Parathyroid adenoma (tissue), 2 donors: Measurements from ENCODE around the gene MS4A15.

Experiments
- H2AFZ ChIP-seq: fragments of 300-600 bp; sonication (generic); one replicate; pipeline ENCODE4 v1.7.0; 2017; ENCODE audit warnings: antibody characterized with exemption, mild to moderate bottlenecking
- H3K27ac ChIP-seq: fragments of 300-600 bp; sonication (generic); one replicate; pipeline ENCODE4 v1.7.0; 2017
- H3K27me3 ChIP-seq: fragments of 300-600 bp; sonication (generic); one replicate; pipeline ENCODE4 v1.7.0; 2017; ENCODE audit warnings: low read length; ENCODE audit not compliant: control insufficient read depth, insufficient read depth
- H3K36me3 ChIP-seq: fragments of 300-600 bp; sonication (generic); one replicate; pipeline ENCODE4 v1.7.0; 2017; ENCODE audit warnings: low read length; ENCODE audit not compliant: control insufficient read depth, insufficient read depth
- H3K4me1 ChIP-seq: fragments of 300-600 bp; sonication (generic); one replicate; pipeline ENCODE4 v1.7.0; 2017; ENCODE audit warnings: control low read depth
- H3K4me2 ChIP-seq: fragments of 300-600 bp; sonication (generic); one replicate; pipeline ENCODE4 v1.7.0; 2017; ENCODE audit warnings: low read length
- H3K4me3 ChIP-seq: fragments of 300-600 bp; sonication (generic); one replicate; pipeline ENCODE4 v1.7.0; 2017; ENCODE audit warnings: low read depth, low read length
- H3K79me2 ChIP-seq: fragments of 300-600 bp; sonication (generic); one replicate; pipeline ENCODE4 v1.7.0; 2017; ENCODE audit warnings: control low read depth
- H3K9ac ChIP-seq: fragments of 300-600 bp; sonication (generic); one replicate; pipeline ENCODE4 v1.7.0; 2017; ENCODE audit warnings: mild to moderate bottlenecking
- H3K9me3 ChIP-seq: fragments of 300-600 bp; sonication (generic); one replicate; pipeline ENCODE4 v1.7.0; 2017; ENCODE audit warnings: low read length; ENCODE audit not compliant: control insufficient read depth
- CTCF ChIP-seq: fragments of 300-600 bp; sonication (generic); IDR thresholded peaks from one replicate; pipeline ENCODE4 v1.7.0; 2017; ENCODE audit warnings: antibody characterized with exemption, mild to moderate bottlenecking
- donor health status: primary hyperparathyroidism.

Gene MS4A15

GRCh38 chr11:60769811-60770210 is 13.1 kb downstream of the MS4A15 start:
- Histone ChIP-seq H3K9ac (no peak overlapping the region), H3K79me2 (no peaks in the 10 kb centered on the region), H3K36me3 (no peaks in the 10 kb centered on the region), H3K9me3 (no peaks in the 10 kb centered on the region), H3K27me3 (no peaks in the 10 kb centered on the region), H3K4me1 (no peaks in the 10 kb centered on the region), H3K4me2 (no peak overlapping the region), H2AFZ (no peak overlapping the region), H3K4me3 (no peak overlapping the region), H3K27ac (no peak overlapping the region)
- no peak for TF ChIP-seq CTCF

- no peaks in the 10 kb centered on the region for H3K9me3 ChIP-seq
- no peak overlapping the region for H2AFZ ChIP-seq
- no peaks in the 10 kb centered on the region for H3K36me3 ChIP-seq
- H3K79me2 ChIP-seq = no peaks in the 10 kb centered on the region
- TF ChIP-seq CTCF = no peak
- H3K4me2 ChIP-seq = no peak overlapping the region
- no peaks in the 10 kb centered on the region for H3K4me1 ChIP-seq
- no peak overlapping the region for H3K9ac ChIP-seq
- no peak overlapping the region for H3K27ac ChIP-seq
- H3K27me3 ChIP-seq = no peaks in the 10 kb centered on the region
- no peak overlapping the region for H3K4me3 ChIP-seq
These were observed 14.5 kb downstream of the MS4A15 start for GRCh38 chr11:60771146-60771545.

- no peak overlapping the region for H3K9ac ChIP-seq
- H3K36me3 ChIP-seq = no peaks in the 10 kb centered on the region
- H2AFZ ChIP-seq = no peak overlapping the region
- H3K79me2 ChIP-seq = no peaks in the 10 kb centered on the region
- H3K27me3 ChIP-seq = no peaks in the 10 kb centered on the region
- TF ChIP-seq CTCF = no peak
- H3K4me2 ChIP-seq = no peak overlapping the region
- H3K4me3 ChIP-seq = no peak overlapping the region
- H3K9me3 ChIP-seq = no peaks in the 10 kb centered on the region
- H3K4me1 ChIP-seq = no peaks in the 10 kb centered on the region
- H3K27ac ChIP-seq = no peak overlapping the region
These were observed 15.3 kb downstream of the MS4A15 start for GRCh38 chr11:60771879-60772525.

GRCh38 chr11:60772666-60773065 is 16.0 kb downstream of the MS4A15 start:
- H3K4me1 ChIP-seq = no peaks in the 10 kb centered on the region
- no peaks in the 10 kb centered on the region for H3K36me3 ChIP-seq
- H2AFZ ChIP-seq = no peak overlapping the region
- H3K9ac ChIP-seq = no peak overlapping the region
- no peak overlapping the region for H3K4me3 ChIP-seq
- H3K4me2 ChIP-seq = no peak overlapping the region
- TF ChIP-seq CTCF = no peak
- no peaks in the 10 kb centered on the region for H3K79me2 ChIP-seq
- no peak overlapping the region for H3K27ac ChIP-seq
- no peaks in the 10 kb centered on the region for H3K27me3 ChIP-seq
- no peaks in the 10 kb centered on the region for H3K9me3 ChIP-seq

GRCh38 chr11:60774726-60775125 is 18.1 kb downstream of the MS4A15 start:
- no peak for TF ChIP-seq CTCF
- no peaks in the 10 kb centered on the region for H3K36me3 ChIP-seq
- no peaks in the 10 kb centered on the region for H3K27me3 ChIP-seq
- no peak overlapping the region for H2AFZ ChIP-seq
- H3K27ac ChIP-seq = no peak overlapping the region
- H3K4me1 ChIP-seq = no peaks in the 10 kb centered on the region
- H3K4me3 ChIP-seq = no peak overlapping the region
- H3K79me2 ChIP-seq = no peaks in the 10 kb centered on the region
- H3K9me3 ChIP-seq = no peaks in the 10 kb centered on the region
- no peak overlapping the region for H3K9ac ChIP-seq
- H3K4me2 ChIP-seq = no peak overlapping the region
